Sigmoid colon (tissue), 4 donors: ENCODE results near the gene ZZZ3.

ENCODE experiments used
- EP300 ChIP-seq, 4 donors: sonication (generic); formaldehyde crosslinking; IDR thresholded peaks; one replicate each; pipeline ENCODE4 v1.6.1; 2017; ENCODE audit warnings: antibody characterized with exemption in 4 of 4
- POLR2A ChIP-seq, 2 donors: fragments of 450-650 bp; IDR thresholded peaks; one replicate each; pipeline ENCODE4 v1.6.1; 2016; ENCODE audit warnings: antibody characterized with exemption in 2 of 2, mild to moderate bottlenecking in 2 of 2, moderate library complexity in 2 of 2
- POLR2AphosphoS5 ChIP-seq, 4 donors: sonication (generic); formaldehyde crosslinking; IDR thresholded peaks; one replicate each; pipeline ENCODE4 v1.6.1; 2017; ENCODE audit warnings: antibody characterized with exemption in 4 of 4
- TF ChIP-seq, protein P1 (sequence below), 4 experiments: fragments of 450-650 bp in 3 of 4; fragments of 200-600 bp in 1 of 4; IDR thresholded peaks; one replicate each; pipeline ENCODE4 v1.5.1; 2016 to 2019; ENCODE audit warnings: antibody characterized with exemption in 4 of 4, mild to moderate bottlenecking in 3 of 4, moderate library complexity in 2 of 4

- TF ChIP-seq POLR2A (IDR thresholded peaks at IDR 0.05), result no peak
- TF ChIP-seq, protein P1, sequence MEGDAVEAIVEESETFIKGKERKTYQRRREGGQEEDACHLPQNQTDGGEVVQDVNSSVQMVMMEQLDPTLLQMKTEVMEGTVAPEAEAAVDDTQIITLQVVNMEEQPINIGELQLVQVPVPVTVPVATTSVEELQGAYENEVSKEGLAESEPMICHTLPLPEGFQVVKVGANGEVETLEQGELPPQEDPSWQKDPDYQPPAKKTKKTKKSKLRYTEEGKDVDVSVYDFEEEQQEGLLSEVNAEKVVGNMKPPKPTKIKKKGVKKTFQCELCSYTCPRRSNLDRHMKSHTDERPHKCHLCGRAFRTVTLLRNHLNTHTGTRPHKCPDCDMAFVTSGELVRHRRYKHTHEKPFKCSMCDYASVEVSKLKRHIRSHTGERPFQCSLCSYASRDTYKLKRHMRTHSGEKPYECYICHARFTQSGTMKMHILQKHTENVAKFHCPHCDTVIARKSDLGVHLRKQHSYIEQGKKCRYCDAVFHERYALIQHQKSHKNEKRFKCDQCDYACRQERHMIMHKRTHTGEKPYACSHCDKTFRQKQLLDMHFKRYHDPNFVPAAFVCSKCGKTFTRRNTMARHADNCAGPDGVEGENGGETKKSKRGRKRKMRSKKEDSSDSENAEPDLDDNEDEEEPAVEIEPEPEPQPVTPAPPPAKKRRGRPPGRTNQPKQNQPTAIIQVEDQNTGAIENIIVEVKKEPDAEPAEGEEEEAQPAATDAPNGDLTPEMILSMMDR (IDR thresholded peaks at IDR 0.05), result no peak
- TF ChIP-seq EP300 (IDR thresholded peaks at IDR 0.05), result no peak
- TF ChIP-seq POLR2AphosphoS5 (IDR thresholded peaks at IDR 0.05), result no peak
Measured at GRCh38 chr1:77642941-77643340, 39.5 kb downstream of the ZZZ3 start.
